Measurements from ENCODE around the gene SUSD5. TPM values are rescaled to one million over a fixed set of nuclear protein-coding genes. Genes with fewer than 3 reads are reported as not detected.

SUSD5 gene
- total RNA-seq, 1 experiment from 2014 or later = not detected

DNA sequence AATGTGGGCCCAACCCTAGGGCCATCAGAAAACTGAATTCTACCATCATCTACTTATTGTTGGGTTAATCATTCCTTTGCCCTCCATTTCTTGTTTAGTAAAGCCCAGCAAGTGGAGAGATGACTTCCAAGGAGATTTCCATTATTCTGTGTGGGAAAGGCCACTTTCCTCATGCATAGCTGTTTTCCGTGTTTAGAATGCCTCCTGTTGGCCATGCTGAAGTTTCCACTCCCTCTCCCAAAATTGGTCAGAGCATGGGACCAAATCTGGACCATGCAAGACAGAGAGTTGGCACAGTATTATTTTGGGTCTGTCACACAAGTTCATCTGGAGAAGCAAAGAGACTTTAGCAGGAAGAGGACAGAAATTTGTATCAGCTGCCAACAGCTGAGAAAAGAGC lies 15.3 kb upstream of the SUSD5 start:
- BruUV-seq (replicated peaks) = no TSS peak

DNA sequence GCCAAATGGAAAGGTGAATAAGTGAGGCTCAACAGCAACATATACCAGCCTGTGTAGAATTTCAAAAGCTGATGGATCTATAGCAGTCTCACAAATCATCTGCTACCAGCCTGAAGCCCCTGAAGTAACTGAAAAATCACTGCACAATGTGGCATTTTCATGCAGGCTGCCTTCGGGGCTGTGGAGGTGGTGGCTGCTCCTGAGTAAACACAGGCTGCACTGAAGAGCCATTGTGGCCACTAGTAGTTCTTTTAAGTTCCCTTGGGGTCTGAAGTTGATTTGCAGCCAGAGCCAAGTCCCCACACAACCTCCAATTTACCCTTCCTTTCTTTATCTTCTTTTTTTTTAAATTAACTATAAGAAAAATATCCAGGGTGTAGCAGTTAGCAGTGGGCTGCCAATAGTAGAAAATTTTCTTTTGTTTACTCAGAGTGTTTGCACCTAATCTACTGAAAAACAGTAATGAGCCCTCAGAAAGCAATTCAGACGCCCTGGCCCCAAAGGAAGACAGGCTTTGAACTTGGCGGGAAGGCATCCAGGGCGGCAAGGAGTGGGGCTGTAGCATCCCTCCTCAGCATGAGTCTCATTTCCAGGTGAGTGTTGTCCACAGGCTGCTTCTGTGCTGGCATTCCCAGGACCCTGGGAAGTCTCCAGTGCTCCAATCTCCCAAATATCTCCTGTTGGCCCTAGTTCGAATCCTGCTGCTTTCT lies 13.3 kb upstream of the SUSD5 start:
- Histone ChIP-seq H3K36me3 (ENCODE audit: low read depth, low read length) (no peaks in the 10 kb centered on the region), H4K20me1 (ENCODE audit: low read length) (no peaks in the 10 kb centered on the region), H3K9ac (ENCODE audit: low read length) (no peak overlapping the region), H3K27ac (ENCODE audit: low read length) (no peak overlapping the region), H2AFZ (ENCODE audit: low read length) (no peak overlapping the region), H3K9me3 (ENCODE audit: low read length) (no peaks in the 10 kb centered on the region), H3K27me3 (ENCODE audit: low read length) (no peaks in the 10 kb centered on the region), H3K4me3 (ENCODE audit: low read length) (no peak overlapping the region), H3F3A (ENCODE audit: low read length, unreplicated experiment) (no peaks in the 10 kb centered on the region), H3K9me2 (replicated peaks; ENCODE audit: low read length) (no peaks in the 10 kb centered on the region), H3K4me2 (ENCODE audit: low read length) (no peak overlapping the region), H3K4me1 (ENCODE audit: insufficient read depth, low read length) (no peaks in the 10 kb centered on the region), H3K79me2 (ENCODE audit: low read length) (no peaks in the 10 kb centered on the region)
- no peak for DNase-seq
- no TSS peak for BruUV-seq (replicated peaks)
- ATAC-seq = no peak
- ChIA-PET CTCF (no interaction called here), POLR2A (ENCODE audit: unreplicated experiment) (no interaction called here)
- intact Hi-C loops (cut with micrococcal nuclease) = no loop called here
- TF ChIP-seq EZH2 (IDR thresholded peaks at IDR 0.05; ENCODE audit: low read length, unreplicated experiment) = no peak
- TF ChIP-seq, protein P1, sequence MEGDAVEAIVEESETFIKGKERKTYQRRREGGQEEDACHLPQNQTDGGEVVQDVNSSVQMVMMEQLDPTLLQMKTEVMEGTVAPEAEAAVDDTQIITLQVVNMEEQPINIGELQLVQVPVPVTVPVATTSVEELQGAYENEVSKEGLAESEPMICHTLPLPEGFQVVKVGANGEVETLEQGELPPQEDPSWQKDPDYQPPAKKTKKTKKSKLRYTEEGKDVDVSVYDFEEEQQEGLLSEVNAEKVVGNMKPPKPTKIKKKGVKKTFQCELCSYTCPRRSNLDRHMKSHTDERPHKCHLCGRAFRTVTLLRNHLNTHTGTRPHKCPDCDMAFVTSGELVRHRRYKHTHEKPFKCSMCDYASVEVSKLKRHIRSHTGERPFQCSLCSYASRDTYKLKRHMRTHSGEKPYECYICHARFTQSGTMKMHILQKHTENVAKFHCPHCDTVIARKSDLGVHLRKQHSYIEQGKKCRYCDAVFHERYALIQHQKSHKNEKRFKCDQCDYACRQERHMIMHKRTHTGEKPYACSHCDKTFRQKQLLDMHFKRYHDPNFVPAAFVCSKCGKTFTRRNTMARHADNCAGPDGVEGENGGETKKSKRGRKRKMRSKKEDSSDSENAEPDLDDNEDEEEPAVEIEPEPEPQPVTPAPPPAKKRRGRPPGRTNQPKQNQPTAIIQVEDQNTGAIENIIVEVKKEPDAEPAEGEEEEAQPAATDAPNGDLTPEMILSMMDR (conservative IDR thresholded peaks at IDR 0.05; ENCODE audit: low read depth, low read length) = no peak
- TF ChIP-seq EZH2phosphoT487 (IDR thresholded peaks at IDR 0.05; ENCODE audit: borderline replicate concordance, low read length) = no peak

More for the DNA sequence above, 15.3 kb upstream of the SUSD5 start:
- H3K4me3 ChIP-seq (ENCODE audit: low read length) = no peak overlapping the region
- no peaks in the 10 kb centered on the region for H3K79me2 ChIP-seq (ENCODE audit: low read length)
- DNase-seq (no peak), ATAC-seq (no peak)
- no peaks in the 10 kb centered on the region for H3K27me3 ChIP-seq (ENCODE audit: low read length)
- no peak overlapping the region for H3K4me2 ChIP-seq (ENCODE audit: low read length)
- ChIA-PET POLR2A (ENCODE audit: unreplicated experiment) (no interaction called here), CTCF (interaction anchor here (0.6 kb wide), 1 partner anchor 104 kb away, joined by 8 read pairs; no protein-coding TSS in a partner anchor)
- no peaks in the 10 kb centered on the region for H3K4me1 ChIP-seq (ENCODE audit: insufficient read depth, low read length)
- no peak overlapping the region for H2AFZ ChIP-seq (ENCODE audit: low read length)
- intact Hi-C loops (cut with micrococcal nuclease) = no loop called here
- no peaks in the 10 kb centered on the region for H3F3A ChIP-seq (ENCODE audit: low read length, unreplicated experiment)
- H3K9me3 ChIP-seq (ENCODE audit: low read length) = no peaks in the 10 kb centered on the region
- no peaks in the 10 kb centered on the region for H3K9me2 ChIP-seq (replicated peaks; ENCODE audit: low read length)
- no peaks in the 10 kb centered on the region for H4K20me1 ChIP-seq (ENCODE audit: low read length)
- no peaks in the 10 kb centered on the region for H3K36me3 ChIP-seq (ENCODE audit: low read depth, low read length)
- no peak for TF ChIP-seq EZH2 (IDR thresholded peaks at IDR 0.05; ENCODE audit: low read length, unreplicated experiment)
- TF ChIP-seq, protein P1 (conservative IDR thresholded peaks at IDR 0.05; ENCODE audit: low read depth, low read length) = 0 out of 2 replicates have a peak, but pooled peaks have one; percentile 19
- TF ChIP-seq EZH2phosphoT487 (IDR thresholded peaks at IDR 0.05; ENCODE audit: borderline replicate concordance, low read length) = no peak
- H3K27ac ChIP-seq (ENCODE audit: low read length) = no peak overlapping the region
- no peak overlapping the region for H3K9ac ChIP-seq (ENCODE audit: low read length)

DNA sequence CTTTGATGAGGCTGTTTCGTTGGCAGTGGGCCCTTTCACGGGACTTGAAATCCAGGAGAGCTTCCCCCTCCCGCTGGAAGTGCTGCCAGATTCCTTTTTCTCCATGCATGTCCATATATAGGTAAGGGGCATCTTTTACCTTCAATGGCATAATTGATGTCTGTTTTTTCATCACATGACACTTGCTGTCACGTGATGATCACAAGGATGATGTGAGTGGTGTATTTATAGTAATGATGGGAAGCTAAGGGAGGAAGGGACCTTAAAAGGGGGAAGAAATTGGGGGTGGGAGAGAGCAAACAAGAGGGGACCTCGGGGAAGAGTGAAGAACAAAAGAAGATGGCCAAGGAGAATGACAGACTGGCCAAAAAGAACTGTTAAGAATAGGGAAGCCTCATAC lies 11.3 kb upstream of the SUSD5 start:
- DNase-seq (no peak), ATAC-seq (no peak)
- Histone ChIP-seq H3K27me3 (ENCODE audit: low read length) (no peaks in the 10 kb centered on the region), H3K79me2 (ENCODE audit: low read length) (no peaks in the 10 kb centered on the region), H2AFZ (ENCODE audit: low read length) (no peak overlapping the region), H3K9ac (ENCODE audit: low read length) (no peak overlapping the region), H3K9me3 (ENCODE audit: low read length) (no peaks in the 10 kb centered on the region), H3K4me3 (ENCODE audit: low read length) (no peak overlapping the region), H3K27ac (ENCODE audit: low read length) (no peak overlapping the region), H3K9me2 (replicated peaks; ENCODE audit: low read length) (no peaks in the 10 kb centered on the region), H3K36me3 (ENCODE audit: low read depth, low read length) (no peaks in the 10 kb centered on the region), H3K4me1 (ENCODE audit: insufficient read depth, low read length) (no peaks in the 10 kb centered on the region), H4K20me1 (ENCODE audit: low read length) (no peaks in the 10 kb centered on the region), H3F3A (ENCODE audit: low read length, unreplicated experiment) (no peaks in the 10 kb centered on the region), H3K4me2 (ENCODE audit: low read length) (no peak overlapping the region)
- intact Hi-C loops (cut with micrococcal nuclease) = no loop called here
- TF ChIP-seq, protein P1 (conservative IDR thresholded peaks at IDR 0.05; ENCODE audit: low read depth, low read length) = no peak
- no peak for TF ChIP-seq EZH2 (IDR thresholded peaks at IDR 0.05; ENCODE audit: low read length, unreplicated experiment)
- no peak for TF ChIP-seq EZH2phosphoT487 (IDR thresholded peaks at IDR 0.05; ENCODE audit: borderline replicate concordance, low read length)
- ChIA-PET CTCF (no interaction called here), POLR2A (ENCODE audit: unreplicated experiment) (no interaction called here)
- no TSS peak for BruUV-seq (replicated peaks)

Data from PC-3 (cell line).